ENCODE measurements around the gene ZSWIM4.

- no peak for TF ChIP-seq POLR2A (IDR thresholded peaks at IDR 0.05; ENCODE audit: low read length)
- no peak for TF ChIP-seq GATA1 (IDR thresholded peaks at IDR 0.05; ENCODE audit: low read depth, low read length)
Observed at GRCh38 chr19:13757805-13758772, 37.2 kb upstream of the ZSWIM4 start.
